HG02852 (cell line): Measurements from ENCODE around the gene TOP3A.
"Not testable (repeated sequence)": the region's sequence is repeated elsewhere in the genome, so short reads cannot be mapped to it uniquely, and the experiment has no call there.

Source experiments
- ATAC-seq: cut with Tn5 transposase; IDR thresholded peaks from one replicate; pipeline ENCODE4 v1.9.1; 2021; ENCODE audit warnings: mild to moderate bottlenecking, moderate library complexity; ENCODE audit not compliant: unreplicated experiment

TOP3A gene

GRCh38 chr17:18323507-18324139 is 8.8 kb upstream of the TOP3A start:
- no peak for ATAC-seq

GRCh38 chr17:18323007-18323406 is 8.2 kb upstream of the TOP3A start:
- ATAC-seq, result no peak

- ATAC-seq, result no peak
Observed at GRCh38 chr17:18322522-18322921, 7.7 kb upstream of the TOP3A start.

GRCh38 chr17:18321309-18321708 is 6.5 kb upstream of the TOP3A start:
- ATAC-seq, result no peak

GRCh38 chr17:18320301-18320700 is 5.5 kb upstream of the TOP3A start:
- no peak for ATAC-seq

- no peak for ATAC-seq
Observed at GRCh38 chr17:18319604-18320256, 4.9 kb upstream of the TOP3A start.

GRCh38 chr17:18318771-18319450 is 4.1 kb upstream of the TOP3A start:
- ATAC-seq, result no peak

- ATAC-seq, result no peak
Observed at GRCh38 chr17:18318117-18318516, 3.3 kb upstream of the TOP3A start.

GRCh38 chr17:18315961-18316360 is 1.2 kb upstream of the TOP3A start:
- ATAC-seq, result no peak

GRCh38 chr17:18315562-18315922 is 748 bp upstream of the TOP3A start:
- ATAC-seq, result peak; percentile 2

GRCh38 chr17:18314059-18314730 is 599 bp downstream of the TOP3A start:
- peak; percentile 4 for ATAC-seq

GRCh38 chr17:18309202-18309601 is 5.6 kb downstream of the TOP3A start:
- ATAC-seq, result no peak

- ATAC-seq, result not testable (repeated sequence)
Observed at GRCh38 chr17:18303206-18303605, 11.6 kb downstream of the TOP3A start.

- ATAC-seq, result no peak
Observed at GRCh38 chr17:18300725-18301480, 13.9 kb downstream of the TOP3A start.

GRCh38 chr17:18298061-18298460 is 16.7 kb downstream of the TOP3A start:
- not testable (repeated sequence) for ATAC-seq

- ATAC-seq, result no peak
Observed at GRCh38 chr17:18291718-18292540, 22.9 kb downstream of the TOP3A start.

- ATAC-seq, result no peak
Observed at GRCh38 chr17:18285296-18285695, 29.5 kb downstream of the TOP3A start.

- no peak for ATAC-seq
Observed at GRCh38 chr17:18281788-18282187, 33.0 kb downstream of the TOP3A start.

- ATAC-seq, result no peak
Observed at GRCh38 chr17:18280766-18281371, 33.9 kb downstream of the TOP3A start.

GRCh38 chr17:18280249-18280648 is 34.5 kb downstream of the TOP3A start:
- no peak for ATAC-seq
